ENCODE data around the gene FOXP4.

The FOXP4 gene

GRCh38 chr6:41545703-41546474 lies at the start of gene FOXP4:
Gene FOXP4 (plus strand): TSS chr6:41546381. CDS start chr6:41565761, 19,380 bp downstream.
- DNase-seq = peak; percentile 94

- no peak for DNase-seq
Measured at GRCh38 chr6:41497573-41497972, 48.6 kb upstream of the FOXP4 start.

- DNase-seq = no peak
Measured at GRCh38 chr6:41497994-41498393, 48.2 kb upstream of the FOXP4 start.

- peak; percentile 3 for DNase-seq
Measured at GRCh38 chr6:41498968-41499599, 47.1 kb upstream of the FOXP4 start.

GRCh38 chr6:41500561-41500960 lies 45.6 kb upstream of the FOXP4 start:
- DNase-seq = no peak

GRCh38 chr6:41502566-41502916 lies 43.6 kb upstream of the FOXP4 start:
- DNase-seq = no peak

GRCh38 chr6:41502917-41503671 lies 43.1 kb upstream of the FOXP4 start:
- DNase-seq = no peak

GRCh38 chr6:41503827-41504465 lies 42.2 kb upstream of the FOXP4 start:
- no peak for DNase-seq

GRCh38 chr6:41504466-41505121 lies 41.6 kb upstream of the FOXP4 start:
- no peak for DNase-seq

GRCh38 chr6:41505122-41506049 lies 40.8 kb upstream of the FOXP4 start:
- no peak for DNase-seq

- DNase-seq = no peak
Measured at GRCh38 chr6:41508479-41508878, 37.7 kb upstream of the FOXP4 start.

- no peak for DNase-seq
Measured at GRCh38 chr6:41509580-41509979, 36.6 kb upstream of the FOXP4 start.

- no peak for DNase-seq
Measured at GRCh38 chr6:41511443-41512060, 34.6 kb upstream of the FOXP4 start.

- DNase-seq = no peak
Measured at GRCh38 chr6:41512146-41512701, 34.0 kb upstream of the FOXP4 start.

- DNase-seq = no peak
Measured at GRCh38 chr6:41515995-41516394, 30.2 kb upstream of the FOXP4 start.

GRCh38 chr6:41518118-41518517 lies 28.1 kb upstream of the FOXP4 start:
- no peak for DNase-seq

GRCh38 chr6:41519305-41519744 lies 26.9 kb upstream of the FOXP4 start:
- DNase-seq = no peak

GRCh38 chr6:41519745-41520699 lies 26.2 kb upstream of the FOXP4 start:
- no peak for DNase-seq

GRCh38 chr6:41522780-41523548 lies 23.2 kb upstream of the FOXP4 start:
- no peak for DNase-seq

Measured in hematopoietic multipotent progenitor cell treated with erythropoietin and hydrocortisone succinate and interleukin-3 and kit ligand, for 8 days (in vitro differentiated cells).